GM11168 (cell line): ENCODE results near the gene NBEAL2.

Source experiments
- in situ Hi-C: fragments of 300-500 bp; cut with MboI; formaldehyde crosslinking; loops from one replicate; pipeline ENCODE4 v1.12.0; 2022; ENCODE audit warnings: low sequenced_read_pairs; ENCODE audit not compliant: unreplicated experiment

Gene NBEAL2

GRCh38 chr3:47007482-47008233 is 28.2 kb downstream of the NBEAL2 start:
- in situ Hi-C loops, result loop anchor here (25.0 kb wide), 1 partner anchor 295 kb away; the partner anchor contains the start of genes PRSS50 and TMIE

- in situ Hi-C loops, result loop anchor here (25.0 kb wide), 1 partner anchor 296 kb away; the partner anchor contains the start of genes PRSS50 and TMIE
These were observed 28.8 kb downstream of the NBEAL2 start for GRCh38 chr3:47008234-47008796.

GRCh38 chr3:47008851-47009224 is 29.4 kb downstream of the NBEAL2 start:
- in situ Hi-C loops, result loop anchor here (25.0 kb wide), 1 partner anchor 297 kb away; the partner anchor contains the start of genes PRSS50 and TMIE

- in situ Hi-C loops, result loop anchor here (25.0 kb wide), 1 partner anchor 297 kb away; the partner anchor contains the start of genes PRSS50 and TMIE
These were observed 30.0 kb downstream of the NBEAL2 start for GRCh38 chr3:47009225-47010110.

- in situ Hi-C loops, result loop anchor here (25.0 kb wide), 1 partner anchor 298 kb away; the partner anchor contains the start of genes PRSS50 and TMIE
These were observed 30.7 kb downstream of the NBEAL2 start for GRCh38 chr3:47010111-47010712.

- in situ Hi-C loops, result loop anchor here (25.0 kb wide), 1 partner anchor 299 kb away; the partner anchor contains the start of genes PRSS50 and TMIE
These were observed 31.4 kb downstream of the NBEAL2 start for GRCh38 chr3:47010910-47011309.

GRCh38 chr3:47011371-47011770 is 31.9 kb downstream of the NBEAL2 start:
- in situ Hi-C loops, result loop anchor here (25.0 kb wide), 1 partner anchor 299 kb away; the partner anchor contains the start of genes PRSS50 and TMIE

GRCh38 chr3:47012342-47013230 is 33.1 kb downstream of the NBEAL2 start:
- in situ Hi-C loops, result loop anchor here (25.0 kb wide), 1 partner anchor 300 kb away; the partner anchor contains the start of genes PRSS50 and TMIE

GRCh38 chr3:47013231-47013630 is 33.8 kb downstream of the NBEAL2 start:
- in situ Hi-C loops, result loop anchor here (25.0 kb wide), 1 partner anchor 301 kb away; the partner anchor contains the start of genes PRSS50 and TMIE

GRCh38 chr3:47014036-47014435 is 34.6 kb downstream of the NBEAL2 start:
- in situ Hi-C loops, result loop anchor here (25.0 kb wide), 1 partner anchor 302 kb away; the partner anchor contains the start of genes PRSS50 and TMIE

GRCh38 chr3:47015151-47015550 is 35.7 kb downstream of the NBEAL2 start:
- in situ Hi-C loops, result loop anchor here (25.0 kb wide), 1 partner anchor 303 kb away; the partner anchor contains the start of genes PRSS50 and TMIE

- in situ Hi-C loops, result loop anchor here (25.0 kb wide), 1 partner anchor 304 kb away; the partner anchor contains the start of genes PRSS50 and TMIE
These were observed 36.8 kb downstream of the NBEAL2 start for GRCh38 chr3:47016086-47016933.

- in situ Hi-C loops, result loop anchor here (25.0 kb wide), 1 partner anchor 305 kb away; the partner anchor contains the start of genes PRSS50 and TMIE
These were observed 37.5 kb downstream of the NBEAL2 start for GRCh38 chr3:47016934-47017435.

- in situ Hi-C loops, result loop anchor here (25.0 kb wide), 1 partner anchor 305 kb away; the partner anchor contains the start of genes PRSS50 and TMIE
These were observed 38.2 kb downstream of the NBEAL2 start for GRCh38 chr3:47017504-47018268.

- in situ Hi-C loops, result loop anchor here (25.0 kb wide), 1 partner anchor 306 kb away; the partner anchor contains the start of genes PRSS50 and TMIE
These were observed 38.8 kb downstream of the NBEAL2 start for GRCh38 chr3:47018269-47018611.

GRCh38 chr3:47019201-47019600 is 39.7 kb downstream of the NBEAL2 start:
- in situ Hi-C loops, result loop anchor here (25.0 kb wide), 1 partner anchor 307 kb away; the partner anchor contains the start of genes PRSS50 and TMIE
